ENCODE measurements around the gene INPP5K. TPM values are rescaled to one million over a fixed set of nuclear protein-coding genes. Genes with fewer than 3 reads are reported as not detected.
A peak's percentile ranks its signal among the peaks of the same experiment; 100 is the strongest.

The INPP5K gene
- total RNA-seq, 1 experiment from 2014 or later = 26.2 TPM

GRCh38 chr17:1467898-1468492 is 48.4 kb downstream of the INPP5K start:
- Histone ChIP-seq H3K36me3 (ENCODE audit: insufficient read depth, low read length, poor library complexity, severe bottlenecking) (peaks cover 26% of the 10 kb centered on the region), H3K27me3 (replicated peaks; ENCODE audit: insufficient read depth, low read depth, low read length, poor library complexity) (no peaks in the 10 kb centered on the region), H3K4me3 (ENCODE audit: low read depth, low read length, poor library complexity, severe bottlenecking) (no peak overlapping the region), H3K4me1 (ENCODE audit: insufficient read depth, low read length, poor library complexity, severe bottlenecking) (peaks cover 20% of the 10 kb centered on the region), H3K27ac (ENCODE audit: low read depth, low read length, poor library complexity, severe bottlenecking) (no peak overlapping the region), H3K9me3 (ENCODE audit: low read depth, low read length, poor library complexity, severe bottlenecking) (no peaks in the 10 kb centered on the region)
- POLR2A ChIA-PET (ENCODE audit: low non-redundant PET) = no interaction called here
- DNase-seq (ENCODE audit: low spot score) = no peak
- BruUV-seq (replicated peaks) = no TSS peak
- TF ChIP-seq CTCF (conservative IDR thresholded peaks at IDR 0.05; ENCODE audit: low read depth, low read length) (no peak), EZH2 (IDR thresholded peaks at IDR 0.05; ENCODE audit: borderline replicate concordance, low read depth, low read length, poor library complexity, severe bottlenecking) (no peak)
- intact Hi-C loops (cut with micrococcal nuclease; ENCODE audit: unreplicated experiment) = no loop called here
- CTCF ChIA-PET = no interaction called here

GRCh38 chr17:1467258-1467657 is 49.2 kb downstream of the INPP5K start:
- TF ChIP-seq EZH2 (IDR thresholded peaks at IDR 0.05; ENCODE audit: borderline replicate concordance, low read depth, low read length, poor library complexity, severe bottlenecking) = no peak
- TF ChIP-seq CTCF (conservative IDR thresholded peaks at IDR 0.05; ENCODE audit: low read depth, low read length) = no peak
- Histone ChIP-seq H3K4me1 (ENCODE audit: insufficient read depth, low read length, poor library complexity, severe bottlenecking) (peaks cover 27% of the 10 kb centered on the region), H3K36me3 (ENCODE audit: insufficient read depth, low read length, poor library complexity, severe bottlenecking) (peaks cover 28% of the 10 kb centered on the region), H3K4me3 (ENCODE audit: low read depth, low read length, poor library complexity, severe bottlenecking) (no peak overlapping the region), H3K27ac (ENCODE audit: low read depth, low read length, poor library complexity, severe bottlenecking) (no peak overlapping the region), H3K27me3 (replicated peaks; ENCODE audit: insufficient read depth, low read depth, low read length, poor library complexity) (no peaks in the 10 kb centered on the region), H3K9me3 (ENCODE audit: low read depth, low read length, poor library complexity, severe bottlenecking) (no peaks in the 10 kb centered on the region)
- no peak for DNase-seq (ENCODE audit: low spot score)
- BruUV-seq (replicated peaks) = no TSS peak
- intact Hi-C loops (cut with micrococcal nuclease; ENCODE audit: unreplicated experiment) = no loop called here
- ChIA-PET CTCF (no interaction called here), POLR2A (ENCODE audit: low non-redundant PET) (no interaction called here)

- Histone ChIP-seq H3K27ac (ENCODE audit: low read depth, low read length, poor library complexity, severe bottlenecking) (peak overlapping the region; percentile 91), H3K4me1 (ENCODE audit: insufficient read depth, low read length, poor library complexity, severe bottlenecking) (peaks cover 17% of the 10 kb centered on the region), H3K4me3 (ENCODE audit: low read depth, low read length, poor library complexity, severe bottlenecking) (no peak overlapping the region), H3K27me3 (replicated peaks; ENCODE audit: insufficient read depth, low read depth, low read length, poor library complexity) (no peaks in the 10 kb centered on the region), H3K9me3 (ENCODE audit: low read depth, low read length, poor library complexity, severe bottlenecking) (no peaks in the 10 kb centered on the region), H3K36me3 (ENCODE audit: insufficient read depth, low read length, poor library complexity, severe bottlenecking) (peaks cover 26% of the 10 kb centered on the region)
- DNase-seq (ENCODE audit: low spot score) = no peak
- BruUV-seq (replicated peaks) = no TSS peak
- CTCF ChIA-PET = no interaction called here
- POLR2A ChIA-PET (ENCODE audit: low non-redundant PET) = no interaction called here
- intact Hi-C loops (cut with micrococcal nuclease; ENCODE audit: unreplicated experiment) = no loop called here
- TF ChIP-seq EZH2 (IDR thresholded peaks at IDR 0.05; ENCODE audit: borderline replicate concordance, low read depth, low read length, poor library complexity, severe bottlenecking) (no peak), CTCF (conservative IDR thresholded peaks at IDR 0.05; ENCODE audit: low read depth, low read length) (no peak)
Observed at GRCh38 chr17:1464186-1464585, 52.2 kb downstream of the INPP5K start.

Measured in A673 (cell line).